Measurements from ENCODE around the gene NDUFS3. TPM values are rescaled to one million over a fixed set of nuclear protein-coding genes. Genes with fewer than 3 reads are reported as not detected.

The NDUFS3 gene
- total RNA-seq, 1 donor from 2014 or later: 97.8 TPM

Other genes starting within 250 kb of the NDUFS3 start
- gene MYBPC3, start 226.4 kb upstream of the NDUFS3 start, total RNA-seq: not detected
- 35.3 TPM for gene SPI1, start 200.5 kb upstream of the NDUFS3 start, total RNA-seq
- gene SLC39A13, start 170.5 kb upstream of the NDUFS3 start, total RNA-seq: 58.6 TPM
- gene PSMC3, start 152.6 kb upstream of the NDUFS3 start, total RNA-seq: 80.5 TPM
- 0.35 TPM for gene RAPSN, start 129.9 kb upstream of the NDUFS3 start, total RNA-seq
- 102 TPM for gene CELF1, start 25.9 kb upstream of the NDUFS3 start, total RNA-seq
- gene PTPMT1, start 13.5 kb upstream of the NDUFS3 start, total RNA-seq: 45.1 TPM
- 20.3 TPM for gene KBTBD4, start 104 bp upstream of the NDUFS3 start, total RNA-seq
- 0.14 TPM for gene FAM180B, start 7.6 kb downstream of the NDUFS3 start, total RNA-seq
- gene C1QTNF4, start 15.3 kb downstream of the NDUFS3 start, total RNA-seq: 5.5 TPM
- gene MTCH2, start 63.5 kb downstream of the NDUFS3 start, total RNA-seq: 65.7 TPM
- gene AGBL2, start 136.3 kb downstream of the NDUFS3 start, total RNA-seq: 5.6 TPM
- gene FNBP4, start 188.3 kb downstream of the NDUFS3 start, total RNA-seq: 64.6 TPM

Measured in mucosa of gallbladder (tissue), 1 donor.